Activated naive CD4-positive, alpha-beta T cell treated with anti-CD3 and anti-CD28 coated beads, Interleukin-2, amount 50 U/mL, for 24 hours (primary cell): ENCODE measurements around the gene C1QB.
"Not testable (repeated sequence)": the region's sequence is repeated elsewhere in the genome, so short reads cannot be mapped to it uniquely, and the experiment has no call there.

Source experiments
- H3K27ac Mint-ChIP-seq: one replicate; pipeline ENCODE4 v1.8.0; 2021; ENCODE audit warnings: mild to moderate bottlenecking, mixed read lengths
- H3K27me3 Mint-ChIP-seq: one replicate; pipeline ENCODE4 v1.8.0; 2021; ENCODE audit warnings: mixed read lengths
- H3K36me3 Mint-ChIP-seq: one replicate; pipeline ENCODE4 v1.8.0; 2021; ENCODE audit warnings: mixed read lengths
- H3K4me1 Mint-ChIP-seq: one replicate; pipeline ENCODE4 v1.8.0; 2021; ENCODE audit warnings: mixed read lengths
- H3K4me3 Mint-ChIP-seq: one replicate; pipeline ENCODE4 v1.8.0; 2021; ENCODE audit warnings: mild to moderate bottlenecking, mixed read lengths
- H3K9me3 Mint-ChIP-seq: one replicate; pipeline ENCODE4 v1.8.0; 2021; ENCODE audit warnings: mixed read lengths

The C1QB gene

DNA sequence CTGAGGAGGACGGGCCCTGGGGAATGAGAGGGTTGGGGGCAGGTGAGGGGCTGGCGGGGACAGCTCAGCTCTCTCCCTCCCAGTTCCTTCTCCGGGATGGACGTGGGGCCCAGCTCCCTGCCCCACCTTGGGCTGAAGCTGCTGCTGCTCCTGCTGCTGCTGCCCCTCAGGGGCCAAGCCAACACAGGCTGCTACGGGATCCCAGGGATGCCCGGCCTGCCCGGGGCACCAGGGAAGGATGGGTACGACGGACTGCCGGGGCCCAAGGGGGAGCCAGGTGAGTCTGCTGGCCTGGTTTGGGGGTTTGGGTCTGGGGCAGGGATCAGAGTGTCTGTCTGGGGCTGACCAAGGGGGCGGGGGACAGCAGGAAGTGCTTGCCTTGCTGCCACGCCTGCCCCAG is 9.1 kb upstream of the C1QB start:
- peaks cover 9% of the 10 kb centered on the region for H3K27me3 Mint-ChIP-seq
- H3K27ac Mint-ChIP-seq: no peak overlapping the region
- no peaks in the 10 kb centered on the region for H3K4me1 Mint-ChIP-seq

DNA sequence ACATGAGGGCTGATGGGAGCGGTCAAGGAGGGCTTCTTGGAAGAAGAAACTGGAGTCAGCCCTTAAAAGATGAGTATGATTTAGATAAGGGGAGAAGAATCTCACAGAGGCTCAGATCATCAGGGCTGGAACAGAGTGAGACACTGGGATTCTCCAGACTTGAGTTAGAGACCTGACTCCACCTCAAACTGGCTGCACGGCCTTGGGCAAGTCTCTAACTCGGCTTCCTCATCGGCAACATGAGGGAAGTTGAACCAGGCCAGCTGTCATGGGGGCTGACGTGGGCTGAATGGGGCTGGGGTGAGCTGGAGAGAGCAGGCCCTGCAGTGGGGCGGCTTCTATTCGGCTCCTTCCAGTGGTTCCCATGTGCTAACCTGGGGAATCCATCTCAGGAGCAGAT is 7.1 kb upstream of the C1QB start:
- no peak overlapping the region for H3K27ac Mint-ChIP-seq
- H3K27me3 Mint-ChIP-seq: peaks cover 6% of the 10 kb centered on the region
- no peaks in the 10 kb centered on the region for H3K4me1 Mint-ChIP-seq
- H3K36me3 Mint-ChIP-seq: no peaks in the 10 kb centered on the region
- H3K4me3 Mint-ChIP-seq: no peak overlapping the region
- H3K9me3 Mint-ChIP-seq: no peaks in the 10 kb centered on the region

More for the DNA sequence above, 9.1 kb upstream of the C1QB start:
- no peaks in the 10 kb centered on the region for H3K36me3 Mint-ChIP-seq
- no peak overlapping the region for H3K4me3 Mint-ChIP-seq
- no peaks in the 10 kb centered on the region for H3K9me3 Mint-ChIP-seq

GRCh38 chr1:22646384-22646783 is 6.7 kb upstream of the C1QB start:
- H3K4me3 Mint-ChIP-seq: no peak overlapping the region
- no peaks in the 10 kb centered on the region for H3K9me3 Mint-ChIP-seq
- no peaks in the 10 kb centered on the region for H3K36me3 Mint-ChIP-seq
- no peaks in the 10 kb centered on the region for H3K4me1 Mint-ChIP-seq
- no peak overlapping the region for H3K27ac Mint-ChIP-seq
- H3K27me3 Mint-ChIP-seq: peaks cover 3% of the 10 kb centered on the region

GRCh38 chr1:22650089-22650693 is 2.8 kb upstream of the C1QB start:
- Mint-ChIP-seq H3K27ac (no peak overlapping the region), H3K4me1 (no peaks in the 10 kb centered on the region), H3K36me3 (no peaks in the 10 kb centered on the region), H3K4me3 (no peak overlapping the region), H3K27me3 (peaks cover 3% of the 10 kb centered on the region), H3K9me3 (no peaks in the 10 kb centered on the region)

DNA sequence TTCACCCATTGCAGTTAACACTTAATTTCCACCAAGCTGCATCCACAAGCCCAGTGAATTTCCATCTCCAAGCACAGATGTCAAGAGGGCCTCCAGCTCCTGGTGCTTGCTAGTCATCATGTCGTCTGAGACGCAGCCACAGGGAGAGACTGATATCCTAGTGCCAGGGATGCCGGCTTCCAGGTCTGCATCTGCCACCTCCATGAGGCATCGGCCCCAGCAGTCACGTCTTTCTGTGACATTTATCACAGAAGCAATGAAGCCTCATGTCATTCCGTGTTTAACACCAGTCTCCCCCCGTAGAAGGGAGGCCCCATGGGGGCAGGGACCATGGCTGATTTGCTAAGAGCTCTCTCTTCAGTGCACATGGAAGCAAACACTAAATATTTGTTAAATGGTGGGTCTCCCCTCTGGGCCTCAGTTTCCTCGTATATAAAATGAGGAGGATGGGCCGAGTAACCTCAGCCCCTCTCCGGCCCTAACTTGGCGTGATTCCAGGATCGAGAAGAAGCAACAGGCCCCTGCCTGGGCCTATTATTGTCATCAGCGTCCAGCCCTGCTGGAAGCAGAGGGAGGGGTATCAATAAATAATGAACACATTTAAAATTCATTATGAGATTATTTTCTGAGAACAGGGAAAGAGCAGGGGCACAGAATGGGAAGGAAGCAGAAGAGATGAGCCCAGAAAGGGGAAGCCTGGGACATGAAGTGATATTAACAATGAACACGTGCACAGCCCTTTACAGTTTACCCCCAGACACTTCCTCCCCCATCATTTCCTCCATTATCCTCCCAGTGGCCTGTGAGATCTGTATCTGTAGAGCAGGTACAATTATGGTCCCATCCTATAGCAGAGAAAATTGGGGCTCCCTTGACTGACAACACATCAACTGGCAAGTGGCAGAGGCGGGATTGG is 837 bp upstream of the C1QB start:
- Mint-ChIP-seq H3K4me3 (no peak overlapping the region), H3K36me3 (no peaks in the 10 kb centered on the region), H3K27ac (no peak overlapping the region), H3K9me3 (no peaks in the 10 kb centered on the region), H3K4me1 (no peaks in the 10 kb centered on the region), H3K27me3 (peaks cover 3% of the 10 kb centered on the region)

GRCh38 chr1:22654692-22655091 is 1.7 kb downstream of the C1QB start:
- Mint-ChIP-seq H3K9me3 (no peaks in the 10 kb centered on the region), H3K27me3 (no peaks in the 10 kb centered on the region), H3K36me3 (no peaks in the 10 kb centered on the region), H3K4me1 (no peaks in the 10 kb centered on the region), H3K4me3 (no peak overlapping the region), H3K27ac (no peak overlapping the region)

DNA sequence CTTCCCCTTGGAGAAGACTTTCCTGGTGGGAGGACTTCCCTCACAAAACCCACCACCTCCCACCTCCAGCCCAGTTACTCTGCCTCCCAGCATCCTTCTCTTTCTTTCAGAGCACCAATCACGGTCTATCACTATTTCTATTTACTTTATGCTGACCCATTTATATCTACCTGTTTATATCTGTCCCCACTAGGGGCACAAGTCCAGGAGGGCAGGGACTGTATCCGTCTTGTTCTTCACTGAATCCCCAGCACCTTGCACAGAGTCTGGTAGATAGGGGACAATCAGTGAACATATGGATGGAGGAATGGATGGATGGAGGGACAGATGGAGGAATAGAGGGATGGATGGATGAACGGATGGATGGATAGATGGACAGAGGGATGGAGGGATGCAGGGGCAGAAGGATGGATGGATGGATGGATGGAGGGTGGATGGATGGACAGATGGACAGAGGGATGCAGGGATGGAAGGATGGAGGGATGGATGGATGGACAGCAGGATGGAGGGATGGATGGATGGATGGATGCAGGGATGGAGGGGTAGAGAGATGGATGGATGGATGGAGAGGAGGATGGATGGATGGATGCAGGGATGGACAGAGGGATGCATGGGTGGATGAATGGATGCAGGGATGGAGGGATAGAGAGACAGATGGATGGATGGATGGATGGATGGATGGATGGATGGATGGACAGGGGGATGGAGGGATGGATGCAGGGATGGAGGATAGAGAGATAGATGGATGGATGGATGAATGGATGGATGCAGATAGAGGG is 5.5 kb downstream of the C1QB start:
- no peaks in the 10 kb centered on the region for H3K4me1 Mint-ChIP-seq
- H3K9me3 Mint-ChIP-seq: no peaks in the 10 kb centered on the region
- peaks cover 2% of the 10 kb centered on the region for H3K27me3 Mint-ChIP-seq
- H3K4me3 Mint-ChIP-seq: no peak overlapping the region
- no peaks in the 10 kb centered on the region for H3K36me3 Mint-ChIP-seq
- no peak overlapping the region for H3K27ac Mint-ChIP-seq

DNA sequence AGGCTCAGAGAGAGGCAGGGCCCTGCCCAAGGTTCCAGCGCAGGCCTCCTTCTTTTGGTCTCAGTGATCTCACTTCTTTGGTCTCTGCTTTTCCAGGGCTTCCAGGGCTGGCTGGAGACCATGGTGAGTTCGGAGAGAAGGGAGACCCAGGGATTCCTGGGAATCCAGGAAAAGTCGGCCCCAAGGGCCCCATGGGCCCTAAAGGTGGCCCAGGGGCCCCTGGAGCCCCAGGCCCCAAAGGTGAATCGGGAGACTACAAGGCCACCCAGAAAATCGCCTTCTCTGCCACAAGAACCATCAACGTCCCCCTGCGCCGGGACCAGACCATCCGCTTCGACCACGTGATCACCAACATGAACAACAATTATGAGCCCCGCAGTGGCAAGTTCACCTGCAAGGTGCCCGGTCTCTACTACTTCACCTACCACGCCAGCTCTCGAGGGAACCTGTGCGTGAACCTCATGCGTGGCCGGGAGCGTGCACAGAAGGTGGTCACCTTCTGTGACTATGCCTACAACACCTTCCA is 7.7 kb downstream of the C1QB start:
- no peaks in the 10 kb centered on the region for H3K4me1 Mint-ChIP-seq
- no peak overlapping the region for H3K27ac Mint-ChIP-seq
- H3K9me3 Mint-ChIP-seq: no peaks in the 10 kb centered on the region
- H3K36me3 Mint-ChIP-seq: no peaks in the 10 kb centered on the region
- H3K27me3 Mint-ChIP-seq: peaks cover 2% of the 10 kb centered on the region
- no peak overlapping the region for H3K4me3 Mint-ChIP-seq

- Mint-ChIP-seq H3K4me3 (no peak overlapping the region), H3K27ac (no peak overlapping the region), H3K4me1 (no peaks in the 10 kb centered on the region), H3K36me3 (no peaks in the 10 kb centered on the region), H3K9me3 (no peaks in the 10 kb centered on the region), H3K27me3 (peaks cover 2% of the 10 kb centered on the region)
These were observed 8.8 kb downstream of the C1QB start for GRCh38 chr1:22661880-22662279.

GRCh38 chr1:22662318-22662717 is 9.3 kb downstream of the C1QB start:
- H3K27ac Mint-ChIP-seq: no peak overlapping the region
- H3K4me3 Mint-ChIP-seq: no peak overlapping the region
- H3K4me1 Mint-ChIP-seq: no peaks in the 10 kb centered on the region
- peaks cover 2% of the 10 kb centered on the region for H3K27me3 Mint-ChIP-seq
- no peaks in the 10 kb centered on the region for H3K36me3 Mint-ChIP-seq
- no peaks in the 10 kb centered on the region for H3K9me3 Mint-ChIP-seq

DNA sequence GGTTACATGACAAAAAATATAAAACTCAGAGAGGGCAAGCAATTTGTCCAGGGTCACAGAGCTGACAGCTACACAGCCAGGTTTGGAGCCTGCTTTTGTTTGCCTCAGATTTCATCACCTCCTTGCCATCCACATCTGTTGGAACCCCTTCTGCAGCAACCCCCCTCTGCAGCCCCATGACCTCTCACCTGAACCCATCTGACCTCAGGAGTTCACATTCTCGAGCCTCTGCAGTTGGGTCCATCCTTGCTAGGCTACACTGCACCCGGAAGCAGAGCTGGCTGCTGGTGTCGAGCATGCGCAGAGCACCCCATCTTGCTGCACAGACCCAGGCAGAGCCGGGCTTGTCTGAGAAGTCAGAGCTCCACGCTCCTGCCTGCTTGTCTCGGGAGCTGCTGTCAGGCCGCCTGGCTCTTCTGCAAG is 10.0 kb downstream of the C1QB start:
- Mint-ChIP-seq H3K9me3 (no peaks in the 10 kb centered on the region), H3K4me1 (no peaks in the 10 kb centered on the region), H3K27me3 (peaks cover 2% of the 10 kb centered on the region), H3K36me3 (no peaks in the 10 kb centered on the region), H3K27ac (no peak overlapping the region), H3K4me3 (no peak overlapping the region)

- H3K4me1 Mint-ChIP-seq: no peaks in the 10 kb centered on the region
- H3K27me3 Mint-ChIP-seq: peaks cover 7% of the 10 kb centered on the region
- H3K36me3 Mint-ChIP-seq: no peaks in the 10 kb centered on the region
- H3K9me3 Mint-ChIP-seq: no peaks in the 10 kb centered on the region
- no peak overlapping the region for H3K27ac Mint-ChIP-seq
- no peak overlapping the region for H3K4me3 Mint-ChIP-seq
These were observed 12.7 kb downstream of the C1QB start for GRCh38 chr1:22665752-22666151.

DNA sequence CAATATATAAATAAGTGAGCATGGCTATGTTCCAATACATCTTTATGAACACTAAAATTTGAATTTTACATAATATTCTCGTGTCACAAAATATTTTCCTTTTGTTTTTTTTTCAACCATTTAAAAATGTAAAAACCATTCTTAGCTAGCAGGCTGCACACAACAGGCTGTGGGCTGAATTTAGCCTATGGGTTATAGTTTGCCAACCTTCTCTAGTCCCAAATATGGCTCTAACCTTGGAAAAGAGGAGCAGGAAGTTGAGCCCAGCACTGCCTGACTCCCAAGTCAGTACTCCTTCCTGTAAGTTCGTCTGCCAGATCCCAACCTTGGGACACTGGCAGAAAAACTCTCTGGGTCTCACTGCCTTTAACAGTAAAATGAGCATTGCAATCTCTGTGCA is 13.4 kb downstream of the C1QB start:
- no peak overlapping the region for H3K27ac Mint-ChIP-seq
- no peaks in the 10 kb centered on the region for H3K4me1 Mint-ChIP-seq
- no peaks in the 10 kb centered on the region for H3K36me3 Mint-ChIP-seq
- peaks cover 10% of the 10 kb centered on the region for H3K27me3 Mint-ChIP-seq
- no peak overlapping the region for H3K4me3 Mint-ChIP-seq
- no peaks in the 10 kb centered on the region for H3K9me3 Mint-ChIP-seq

DNA sequence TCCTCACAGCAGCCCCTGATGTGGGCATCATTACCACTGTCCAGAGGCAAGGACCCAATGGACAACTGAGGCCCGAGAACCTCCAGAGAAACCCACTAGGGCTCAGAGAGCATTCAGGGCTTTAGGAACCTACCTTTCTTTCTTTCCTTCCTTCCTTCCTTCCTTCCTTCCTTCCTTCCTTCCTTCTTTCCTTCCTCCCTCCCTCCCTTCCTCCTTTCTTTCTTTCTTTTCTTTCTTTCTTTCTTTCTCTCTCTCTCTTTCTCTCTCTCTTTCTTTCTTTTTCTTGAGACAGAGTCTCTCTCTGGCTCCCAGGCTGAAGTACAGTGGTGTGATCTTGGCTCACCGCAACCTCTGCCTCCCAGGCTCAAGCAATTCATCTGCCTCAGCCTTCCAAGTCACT is 15.8 kb downstream of the C1QB start:
- not testable (repeated sequence) for H3K36me3 Mint-ChIP-seq, H3K9me3 Mint-ChIP-seq, H3K4me1 Mint-ChIP-seq, H3K27ac Mint-ChIP-seq, H3K4me3 Mint-ChIP-seq
- H3K27me3 Mint-ChIP-seq: peaks cover 21% of the 10 kb centered on the region

GRCh38 chr1:22670352-22670975 is 17.4 kb downstream of the C1QB start:
- Mint-ChIP-seq H3K36me3 (no peaks in the 10 kb centered on the region), H3K9me3 (no peaks in the 10 kb centered on the region), H3K4me1 (no peaks in the 10 kb centered on the region), H3K27ac (no peak overlapping the region), H3K4me3 (no peak overlapping the region), H3K27me3 (peaks cover 32% of the 10 kb centered on the region)
